Stimulated activated CD4-positive, alpha-beta T cell treated with anti-CD3 and anti-CD28 coated beads, Interleukin-15, amount 100 ng/mL, for 24 hours (primary cell): Measurements from ENCODE around the gene NDUFC1.

Experiments used
- DNase-seq: peaks from one replicate; pipeline ENCODE4 v3.0.0-alpha.2; 2020

Gene NDUFC1

DNA sequence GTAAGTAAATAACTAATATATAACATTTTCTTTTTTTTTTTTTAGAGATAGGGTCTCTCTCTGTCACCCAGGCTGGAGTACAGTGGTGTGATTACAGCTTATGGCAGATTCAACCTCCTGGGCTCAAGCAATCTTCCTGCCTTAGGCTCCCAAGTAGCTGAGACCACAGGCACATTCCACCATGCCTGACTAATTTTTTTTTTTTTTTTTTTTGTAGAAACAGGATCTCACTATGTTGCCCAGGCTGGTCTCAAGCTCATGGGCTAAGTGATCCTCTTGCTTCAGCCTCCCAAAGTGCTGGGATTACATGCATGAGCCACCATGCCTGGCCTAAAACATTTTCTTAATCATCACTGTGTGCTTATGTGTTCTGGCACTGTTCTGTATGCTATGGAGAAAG lies 55.0 kb downstream of the NDUFC1 start:
- no peak for DNase-seq

DNA sequence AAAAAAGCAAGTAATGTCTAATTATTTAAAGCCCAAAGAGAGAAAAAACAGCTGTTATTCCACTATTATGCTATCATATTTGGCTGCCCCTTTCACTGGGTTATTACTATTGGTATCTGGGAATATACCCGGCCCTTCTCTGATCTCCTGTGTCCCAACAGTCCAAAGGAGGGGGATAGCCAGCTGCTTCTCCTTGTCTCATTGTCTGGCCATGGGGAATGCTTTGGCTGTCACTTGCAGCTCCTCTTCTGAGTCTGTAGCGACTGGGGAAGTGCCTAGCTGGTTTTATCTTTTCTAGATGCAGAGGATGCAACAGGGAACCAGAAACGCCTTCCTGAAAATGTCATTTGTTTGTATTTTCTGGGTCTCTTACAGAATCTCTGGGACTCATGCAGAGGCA lies 56.1 kb downstream of the NDUFC1 start:
- no peak for DNase-seq

DNA sequence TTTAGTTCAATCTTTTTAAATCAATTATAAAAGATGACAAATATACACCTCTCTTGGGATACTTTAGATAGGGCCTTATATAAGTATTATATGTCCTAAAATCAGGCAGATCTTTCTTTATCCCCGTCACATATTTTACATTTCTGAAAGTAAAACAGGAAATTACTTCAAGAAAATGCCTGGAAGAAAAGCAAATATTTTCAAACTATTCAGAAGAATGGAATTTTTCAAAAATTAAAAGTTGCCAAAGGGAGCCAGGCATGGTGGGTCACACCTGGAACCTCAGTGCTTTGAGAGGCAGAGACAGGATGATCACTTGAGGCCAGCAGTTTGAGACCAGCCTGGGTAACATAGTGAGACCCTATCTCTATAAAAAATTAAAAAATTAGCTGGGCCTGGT lies 56.7 kb downstream of the NDUFC1 start:
- DNase-seq: no peak

DNA sequence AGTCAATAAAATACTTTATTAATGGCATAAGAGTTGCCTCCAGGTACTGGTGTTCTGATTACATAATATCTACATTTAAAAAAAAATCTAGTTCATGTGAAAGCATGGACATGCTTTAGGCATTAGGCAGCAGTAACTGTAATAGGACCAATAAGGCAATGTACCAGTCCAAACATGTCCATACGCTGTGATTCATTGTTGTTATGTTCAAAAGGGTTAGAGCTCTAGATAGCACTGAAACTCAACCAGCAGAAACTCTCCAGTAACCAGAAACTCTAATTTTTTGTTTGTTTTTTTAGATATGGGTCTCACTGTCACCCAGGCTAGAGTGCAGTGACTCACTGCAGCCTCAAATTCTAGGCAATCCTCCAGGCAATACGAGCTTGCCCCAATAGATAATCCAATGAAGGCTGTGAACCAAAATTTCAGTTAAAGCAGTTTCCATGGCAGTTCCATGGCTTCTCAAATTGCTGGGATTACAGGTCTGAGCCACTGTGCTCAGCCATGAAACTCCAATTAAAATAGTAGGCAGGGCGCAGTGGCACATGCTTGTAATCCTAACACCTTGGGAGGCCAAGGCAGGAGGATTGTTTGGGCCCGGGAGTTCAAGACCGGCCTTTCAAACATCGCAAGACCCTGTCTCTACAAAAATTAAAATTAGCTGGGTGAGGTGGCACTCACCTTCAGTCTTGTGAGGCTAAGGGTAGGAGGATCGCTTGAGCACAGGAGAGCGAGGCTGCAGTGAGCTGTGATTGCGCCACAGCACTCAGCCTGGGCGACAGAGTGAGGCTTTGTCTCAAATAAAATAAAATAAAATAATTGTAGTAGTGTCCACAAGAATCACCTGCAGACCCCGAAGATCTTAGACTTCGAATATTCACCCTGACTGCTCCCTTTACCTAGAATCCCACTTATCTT lies 58.6 kb downstream of the NDUFC1 start:
- DNase-seq: no peak

DNA sequence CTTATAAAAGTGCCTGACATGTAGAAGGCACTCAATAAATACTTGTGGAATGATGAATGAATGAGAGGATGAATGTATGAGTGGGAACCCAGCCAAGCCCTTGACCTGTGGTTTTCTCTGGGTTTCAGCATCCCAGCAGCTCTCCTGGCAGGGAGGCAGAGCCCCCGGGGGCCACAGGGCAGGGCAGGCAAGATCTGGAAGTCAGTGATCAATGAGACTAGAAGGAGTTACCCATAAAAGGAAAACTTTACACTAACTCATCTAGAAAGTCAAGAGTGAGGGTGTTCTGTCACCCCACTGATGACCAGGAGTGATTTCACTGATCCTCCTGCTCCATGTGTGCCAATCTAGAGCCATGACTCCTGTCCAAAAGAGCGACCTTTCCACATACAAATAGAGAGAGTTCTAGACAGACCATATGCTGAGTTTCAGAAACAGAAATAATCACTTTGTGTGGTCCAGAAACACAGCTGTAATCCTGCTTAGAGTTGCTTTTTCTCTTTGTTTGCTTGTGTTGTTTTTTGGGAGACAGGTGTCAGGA lies 59.7 kb downstream of the NDUFC1 start:
- no peak for DNase-seq

DNA sequence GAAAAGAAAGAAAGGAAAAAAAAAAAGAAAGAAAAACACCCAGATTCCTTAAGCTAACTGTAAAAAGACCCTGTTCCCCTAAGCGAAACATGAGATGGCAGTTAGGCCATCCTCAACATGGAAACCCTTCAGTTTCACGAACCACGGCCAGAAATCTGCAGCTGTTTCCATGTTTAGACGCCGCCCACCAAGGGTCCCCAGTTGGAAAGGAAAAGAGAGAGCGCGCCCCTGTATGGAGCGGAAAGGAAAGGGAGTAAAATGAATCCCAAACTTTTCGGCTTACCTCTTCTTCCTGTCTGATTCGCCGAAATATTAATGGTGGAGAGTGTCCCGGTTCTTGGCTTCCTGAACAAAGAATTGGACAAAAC lies 60.5 kb downstream of the NDUFC1 start:
- DNase-seq: no peak

DNA sequence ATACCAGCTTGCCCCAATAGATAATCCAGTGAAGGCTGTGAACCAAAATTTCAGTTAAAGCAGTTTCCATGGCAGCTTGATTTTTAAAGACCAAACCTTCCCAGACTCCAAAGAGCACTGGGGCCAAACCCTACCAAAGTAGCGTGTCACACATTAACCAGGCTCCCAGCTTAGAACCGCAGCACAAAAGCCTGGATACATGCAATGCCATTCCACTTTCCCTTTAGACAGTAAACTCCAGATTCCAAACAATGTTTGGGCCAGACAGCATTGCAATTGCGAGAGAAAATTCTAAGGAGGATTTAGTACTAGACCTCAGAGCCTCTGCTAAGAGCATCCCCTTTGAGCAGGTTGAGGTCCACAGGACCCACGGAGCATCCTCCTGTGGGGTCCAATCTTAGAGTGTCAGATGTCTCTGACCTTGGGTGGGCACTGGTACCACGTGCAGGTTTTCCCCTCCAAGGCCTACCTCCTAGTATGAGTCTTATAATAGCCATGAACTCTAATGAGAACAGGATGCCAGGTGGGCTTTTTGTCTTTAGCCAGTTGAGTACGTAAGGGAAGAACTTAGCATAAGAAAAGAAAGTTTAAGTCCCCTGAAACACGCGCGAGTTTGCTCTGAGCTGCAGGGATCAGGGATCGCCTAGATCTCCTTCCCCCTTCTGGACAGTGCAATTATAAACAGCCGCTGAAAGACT lies 61.0 kb downstream of the NDUFC1 start:
- DNase-seq: no peak
